Thyroid gland (tissue), 4 donors: ENCODE results near the gene CDKN2C.

Experiments used
- CTCF ChIP-seq, 6 experiments: fragments of 200-600 bp in 3 of 6; fragments of 450-650 bp in 3 of 6; sonication (generic) in 3 of 6; IDR thresholded peaks; one replicate each; pipeline ENCODE4 v1.5.1; 2016 to 2019; ENCODE audit warnings: antibody characterized with exemption in 6 of 6, mild to moderate bottlenecking in 2 of 6, inconsistent platforms in 1 of 6, moderate library complexity in 1 of 6
- POLR2A ChIP-seq, 2 donors: fragments of 450-650 bp; IDR thresholded peaks; one replicate each; pipeline ENCODE4 v1.6.1; 2017; ENCODE audit warnings: antibody characterized with exemption in 2 of 2, mild to moderate bottlenecking in 2 of 2, moderate library complexity in 1 of 2

GRCh38 chr1:50970509-50970887 lies 453 bp downstream of the CDKN2C start:
- TF ChIP-seq CTCF (IDR thresholded peaks at IDR 0.05), result no peak
- no peak for TF ChIP-seq POLR2A (IDR thresholded peaks at IDR 0.05)
